ENCODE data around the gene MLIP. TPM values are rescaled to one million over a fixed set of nuclear protein-coding genes. Genes with fewer than 3 reads are reported as not detected.
"Not testable (repeated sequence)": the region's sequence is repeated elsewhere in the genome, so short reads cannot be mapped to it uniquely, and the experiment has no call there.

Gene MLIP
- total RNA-seq, 2 donors from 2014 or later = under 0.01 to 0.33 TPM

GRCh38 chr6:54198134-54198533 lies 86.9 kb downstream of the MLIP start:
- H3K4me1 ChIP-seq = no peaks in the 10 kb centered on the region
- ATAC-seq = no peak
- DNase-seq = no peak
- TF ChIP-seq CTCF (IDR thresholded peaks at IDR 0.05) (no peak), POLR2A (IDR thresholded peaks at IDR 0.05) (no peak)
- no peak overlapping the region for H3K4me3 ChIP-seq
- no peaks in the 10 kb centered on the region for H3K36me3 ChIP-seq (replicated peaks in 1 of 2; ENCODE audit: insufficient read depth in 1 of 2, low read depth in 2 of 2)
- no peaks in the 10 kb centered on the region for H3K9me3 ChIP-seq
- no peaks in the 10 kb centered on the region for H3K27me3 ChIP-seq
- intact Hi-C loops (cut with DNase I) = no loop called here
- no peak overlapping the region for H3K27ac ChIP-seq
- WGBS, 2 donors = 72 to 74% methylated on average over 3 of the region's 3 CpGs

GRCh38 chr6:54203474-54204035 lies 92.3 kb downstream of the MLIP start:
- DNase-seq; H3K36me3 ChIP-seq (replicated peaks in 1 of 2; ENCODE audit: insufficient read depth in 1 of 2, low read depth in 2 of 2); H3K4me1 ChIP-seq; H3K9me3 ChIP-seq; intact Hi-C loops (cut with DNase I); H3K27me3 ChIP-seq; H3K4me3 ChIP-seq; ATAC-seq; H3K27ac ChIP-seq: not testable (repeated sequence)
- 90% methylated on average over 16 of the region's 16 CpGs for WGBS, 2 donors

GRCh38 chr6:54204921-54205591 lies 93.8 kb downstream of the MLIP start:
- no peak for DNase-seq
- no peak overlapping the region for H3K27ac ChIP-seq
- intact Hi-C loops (cut with DNase I) = no loop called here
- H3K36me3 ChIP-seq (replicated peaks in 1 of 2; ENCODE audit: insufficient read depth in 1 of 2, low read depth in 2 of 2) = no peaks in the 10 kb centered on the region
- WGBS, 2 donors = 38 to 59% methylated on average over 2 of the region's 2 CpGs
- no peak overlapping the region for H3K4me3 ChIP-seq
- no peaks in the 10 kb centered on the region for H3K4me1 ChIP-seq
- no peak for ATAC-seq
- H3K9me3 ChIP-seq = no peaks in the 10 kb centered on the region
- H3K27me3 ChIP-seq = no peaks in the 10 kb centered on the region
- TF ChIP-seq CTCF (IDR thresholded peaks at IDR 0.05) (no peak), POLR2A (IDR thresholded peaks at IDR 0.05) (no peak)

GRCh38 chr6:54206510-54206909 lies 95.3 kb downstream of the MLIP start:
- H3K4me1 ChIP-seq = no peaks in the 10 kb centered on the region
- no peak overlapping the region for H3K4me3 ChIP-seq
- H3K27ac ChIP-seq = no peak overlapping the region
- no peaks in the 10 kb centered on the region for H3K36me3 ChIP-seq (replicated peaks in 1 of 2; ENCODE audit: insufficient read depth in 1 of 2, low read depth in 2 of 2)
- 50 to 57% methylated on average over 2 of the region's 2 CpGs for WGBS, 2 donors
- TF ChIP-seq POLR2A (IDR thresholded peaks at IDR 0.05) (no peak), CTCF (IDR thresholded peaks at IDR 0.05) (no peak)
- DNase-seq = no peak
- ATAC-seq = no peak
- no peaks in the 10 kb centered on the region for H3K27me3 ChIP-seq
- H3K9me3 ChIP-seq = no peaks in the 10 kb centered on the region
- intact Hi-C loops (cut with DNase I) = no loop called here

- ATAC-seq; H3K36me3 ChIP-seq (replicated peaks in 1 of 2; ENCODE audit: insufficient read depth in 1 of 2, low read depth in 2 of 2); H3K4me1 ChIP-seq; DNase-seq; H3K4me3 ChIP-seq; H3K27ac ChIP-seq; intact Hi-C loops (cut with DNase I); H3K9me3 ChIP-seq; H3K27me3 ChIP-seq: not testable (repeated sequence)
- 75 to 85% methylated on average over 5 to 6 of the region's 7 CpGs for WGBS, 2 donors
Measured at GRCh38 chr6:54209983-54210382, 98.7 kb downstream of the MLIP start.

- no peaks in the 10 kb centered on the region for H3K9me3 ChIP-seq
- H3K4me1 ChIP-seq = no peaks in the 10 kb centered on the region
- no peak overlapping the region for H3K4me3 ChIP-seq
- DNase-seq = no peak
- intact Hi-C loops (cut with DNase I) = no loop called here
- 55 to 63% methylated on average over 1 of the region's 1 CpG for WGBS, 2 donors
- H3K27ac ChIP-seq = no peak overlapping the region
- no peaks in the 10 kb centered on the region for H3K27me3 ChIP-seq
- no peak for ATAC-seq
- no peaks in the 10 kb centered on the region for H3K36me3 ChIP-seq (replicated peaks in 1 of 2; ENCODE audit: insufficient read depth in 1 of 2, low read depth in 2 of 2)
- no peak for TF ChIP-seq POLR2A (IDR thresholded peaks at IDR 0.05)
- TF ChIP-seq CTCF (IDR thresholded peaks at IDR 0.05) = no peak
Measured at GRCh38 chr6:54214286-54214685, 103.0 kb downstream of the MLIP start.

Data from body of pancreas (tissue), 4 donors.